GM21723 (cell line): ENCODE measurements around the gene PRELID2.
"Not testable (repeated sequence)": the region's sequence is repeated elsewhere in the genome, so short reads cannot be mapped to it uniquely, and the experiment has no call there.

Source experiments
- ATAC-seq: cut with Tn5 transposase; IDR thresholded peaks from one replicate; pipeline ENCODE4 v1.9.1; 2021; ENCODE audit warnings: mild to moderate bottlenecking, moderate library complexity; ENCODE audit not compliant: unreplicated experiment

The PRELID2 gene

GRCh38 chr5:145798503-145798902 is 36.6 kb downstream of the PRELID2 start:
- ATAC-seq = not testable (repeated sequence)

- ATAC-seq = no peak
Observed at GRCh38 chr5:145797336-145797735, 37.8 kb downstream of the PRELID2 start.

- no peak for ATAC-seq
Observed at GRCh38 chr5:145796318-145796717, 38.8 kb downstream of the PRELID2 start.

- no peak for ATAC-seq
Observed at GRCh38 chr5:145793574-145793973, 41.6 kb downstream of the PRELID2 start.

- no peak for ATAC-seq
Observed at GRCh38 chr5:145792840-145793239, 42.3 kb downstream of the PRELID2 start.

GRCh38 chr5:145791866-145792265 is 43.3 kb downstream of the PRELID2 start:
- no peak for ATAC-seq

GRCh38 chr5:145787996-145788395 is 47.1 kb downstream of the PRELID2 start:
- ATAC-seq = no peak

- ATAC-seq = no peak
Observed at GRCh38 chr5:145787507-145787906, 47.6 kb downstream of the PRELID2 start.

GRCh38 chr5:145787001-145787400 is 48.1 kb downstream of the PRELID2 start:
- no peak for ATAC-seq

- no peak for ATAC-seq
Observed at GRCh38 chr5:145780982-145781381, 54.2 kb downstream of the PRELID2 start.

GRCh38 chr5:145778144-145778900 is 56.8 kb downstream of the PRELID2 start:
- ATAC-seq = no peak

GRCh38 chr5:145777445-145778063 is 57.6 kb downstream of the PRELID2 start:
- ATAC-seq = no peak

- no peak for ATAC-seq
Observed at GRCh38 chr5:145776886-145777285, 58.3 kb downstream of the PRELID2 start.

GRCh38 chr5:145775893-145776444 is 59.2 kb downstream of the PRELID2 start:
- no peak for ATAC-seq

- no peak for ATAC-seq
Observed at GRCh38 chr5:145775411-145775810, 59.7 kb downstream of the PRELID2 start.

GRCh38 chr5:145774442-145774841 is 60.7 kb downstream of the PRELID2 start:
- no peak for ATAC-seq

- ATAC-seq = no peak
Observed at GRCh38 chr5:145772466-145772865, 62.7 kb downstream of the PRELID2 start.

- no peak for ATAC-seq
Observed at GRCh38 chr5:145768863-145769262, 66.3 kb downstream of the PRELID2 start.

- ATAC-seq = no peak
Observed at GRCh38 chr5:145764325-145764724, 70.8 kb downstream of the PRELID2 start.

GRCh38 chr5:145762833-145763232 is 72.3 kb downstream of the PRELID2 start:
- no peak for ATAC-seq

- no peak for ATAC-seq
Observed at GRCh38 chr5:145761254-145761653, 73.9 kb downstream of the PRELID2 start.

GRCh38 chr5:145760660-145761059 is 74.5 kb downstream of the PRELID2 start:
- no peak for ATAC-seq
